SHP77 (cell line): ENCODE results near the gene OR1F1.
"Not testable (repeated sequence)": the region's sequence is repeated elsewhere in the genome, so short reads cannot be mapped to it uniquely, and the experiment has no call there.

ENCODE experiments used
- DNase-seq, 2 experiments: peaks; one replicate each; lab custom pipeline; 2025; lab: John Stamatoyannopoulos, UW

Gene OR1F1

GRCh38 chr16:3150346-3151218 lies 37.4 kb upstream of the OR1F1 start:
- DNase-seq: peak; percentile 92 to 94

DNA sequence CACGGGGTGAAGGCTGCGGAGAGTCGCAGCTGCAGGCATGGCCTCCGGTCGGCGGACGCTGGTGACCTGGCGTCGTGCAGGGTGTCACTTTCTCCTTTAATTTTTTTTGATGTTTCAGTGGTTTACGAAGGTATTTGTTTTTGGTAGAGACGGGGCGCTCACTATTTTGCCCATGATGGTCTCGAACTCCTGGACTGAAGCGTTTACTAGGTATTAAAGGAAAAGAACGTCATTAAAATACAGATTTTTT lies 36.1 kb upstream of the OR1F1 start:
- DNase-seq: no peak

- peak; percentile 86 to 91 for DNase-seq
Measured at GRCh38 chr16:3152277-3152990, 35.6 kb upstream of the OR1F1 start.

DNA sequence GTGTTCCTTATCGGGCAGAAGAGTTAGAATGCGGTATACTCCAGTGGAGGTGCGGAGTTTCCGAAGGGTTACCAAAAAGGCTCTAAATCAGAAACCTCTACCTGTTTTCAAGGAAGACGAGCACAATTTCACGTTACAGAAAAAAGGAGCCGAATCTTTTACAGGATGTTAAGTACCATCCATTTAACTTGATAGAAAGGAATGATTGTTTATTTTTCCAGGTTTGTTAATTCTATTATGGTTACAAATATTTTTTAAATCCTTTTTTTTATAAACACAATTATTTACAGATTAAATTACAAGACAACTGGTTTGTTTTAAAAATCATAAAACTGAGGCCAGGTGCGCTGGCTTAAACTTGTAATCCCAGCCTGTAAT lies 35.0 kb upstream of the OR1F1 start:
- DNase-seq: no peak

- no peak for DNase-seq
Measured at GRCh38 chr16:3155181-3155580, 32.8 kb upstream of the OR1F1 start.

GRCh38 chr16:3155972-3156371 lies 32.0 kb upstream of the OR1F1 start:
- no peak for DNase-seq

- DNase-seq: peak; percentile 56 to 80
Measured at GRCh38 chr16:3157229-3158025, 30.6 kb upstream of the OR1F1 start.

- DNase-seq: no peak
Measured at GRCh38 chr16:3158026-3158509, 29.9 kb upstream of the OR1F1 start.

- DNase-seq: peak; percentile 75 to 87
Measured at GRCh38 chr16:3158510-3159314, 29.3 kb upstream of the OR1F1 start.

DNA sequence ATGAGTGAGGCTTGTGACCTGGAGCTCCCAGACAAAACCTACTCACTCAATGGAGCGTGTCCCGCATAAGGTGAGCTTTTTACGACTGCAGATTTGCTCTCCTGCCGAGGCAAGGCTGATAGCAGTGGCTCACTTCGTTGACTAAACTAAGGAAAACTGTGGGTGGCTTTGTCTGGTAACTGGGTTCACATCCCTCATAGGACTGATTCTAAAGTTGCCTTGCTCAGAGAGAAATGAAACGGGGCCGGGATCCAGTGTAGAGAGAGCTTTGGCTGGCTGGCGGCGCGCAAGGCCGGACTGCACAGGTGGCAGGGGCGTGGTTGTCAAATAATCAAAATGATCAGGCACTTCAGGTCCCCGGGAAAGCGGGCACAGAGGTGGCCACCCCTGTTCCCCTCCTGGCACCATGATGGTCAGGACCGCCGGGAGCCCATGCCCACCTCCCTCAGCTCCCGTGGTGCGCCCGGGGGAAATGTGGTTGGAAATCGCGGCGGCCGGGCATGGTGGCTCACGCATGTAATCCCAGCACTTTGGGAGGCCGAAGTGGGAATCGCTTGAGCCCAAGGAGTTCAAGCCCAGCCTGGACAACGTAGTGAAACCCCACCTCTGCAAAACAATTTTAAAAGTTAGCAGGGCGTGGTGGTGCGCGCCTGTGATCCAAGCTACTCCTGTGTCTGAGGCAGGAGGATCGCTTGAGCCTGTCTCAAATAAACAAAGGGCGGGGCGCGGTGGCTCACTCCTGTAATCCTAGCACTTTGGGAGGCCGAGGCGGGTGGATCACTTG lies 26.6 kb upstream of the OR1F1 start:
- peak; percentile 64 to 66 for DNase-seq

DNA sequence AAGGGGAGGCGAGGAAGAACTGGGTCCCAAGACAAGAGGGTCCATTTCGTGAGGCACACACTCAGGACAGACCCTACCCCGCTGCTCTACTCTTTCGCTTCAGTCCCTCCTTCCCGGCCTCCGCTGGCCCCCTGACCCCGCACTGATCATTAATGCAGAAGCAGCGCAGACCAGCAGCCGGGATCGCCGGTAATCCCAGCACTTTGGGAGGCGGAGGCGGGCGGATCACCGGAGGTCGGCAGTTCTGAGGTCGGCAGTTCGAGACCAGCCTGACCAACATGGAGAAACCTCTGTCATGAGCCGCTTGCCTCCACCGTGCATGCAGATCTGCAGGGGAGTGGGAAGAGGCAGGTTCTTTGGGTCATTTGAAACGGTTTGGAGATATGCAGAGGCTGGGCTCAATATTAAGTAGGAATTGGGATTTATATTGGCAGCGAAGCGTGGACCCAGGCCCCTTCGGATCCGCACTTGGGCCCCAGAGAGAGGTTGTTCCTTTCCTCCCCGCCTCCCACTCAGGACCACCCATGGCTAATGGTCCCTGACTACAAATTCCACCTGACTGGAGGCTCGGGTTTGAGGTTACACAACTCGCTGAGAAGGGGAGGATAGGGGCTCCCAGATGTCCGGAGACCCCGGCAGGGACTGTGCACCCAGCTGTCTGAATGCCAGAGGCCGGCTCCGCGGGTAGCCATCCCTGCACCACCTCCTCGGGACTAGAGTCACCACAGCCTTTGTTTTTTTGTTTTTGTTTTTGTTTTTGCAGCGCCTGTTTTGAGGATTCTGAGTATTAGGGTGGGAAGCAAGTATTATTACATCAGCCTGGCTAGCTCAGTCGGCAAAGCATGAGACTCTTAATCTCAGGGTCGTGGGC lies 23.6 kb upstream of the OR1F1 start:
- DNase-seq: no peak

DNA sequence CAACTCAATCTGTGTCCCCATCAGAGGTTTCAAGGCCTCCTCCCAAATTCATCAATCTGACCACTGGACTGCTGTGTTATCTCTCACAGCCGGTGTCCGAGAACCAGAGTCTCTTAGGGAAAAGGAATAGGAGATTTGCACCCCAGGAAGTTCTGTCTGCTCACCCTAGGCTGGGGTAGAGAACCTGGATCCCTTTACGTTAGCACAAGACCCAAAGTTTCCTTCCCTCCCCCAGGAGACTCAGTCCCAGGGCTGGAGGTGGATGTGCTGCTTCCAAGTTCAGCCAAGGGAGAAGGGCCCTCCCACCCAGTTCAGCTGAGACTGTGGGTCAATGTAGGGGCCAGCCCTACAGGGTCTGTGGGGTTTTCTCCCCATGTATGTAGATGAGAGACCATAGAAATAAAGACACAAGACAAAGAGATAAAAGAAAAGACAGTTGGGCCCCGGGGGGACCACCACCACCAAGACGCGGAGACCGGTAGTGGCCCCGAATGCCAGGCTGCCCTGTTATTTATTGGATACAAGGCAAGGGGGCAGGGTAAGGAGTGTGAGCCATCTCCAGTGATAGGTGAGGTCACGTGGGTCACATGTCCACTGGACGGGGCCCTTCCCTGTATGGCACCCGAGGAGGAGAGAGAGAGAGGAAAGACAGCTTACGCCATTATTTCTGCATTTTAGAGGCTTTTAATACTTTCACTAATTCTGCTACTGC lies 22.7 kb upstream of the OR1F1 start:
- no peak for DNase-seq

GRCh38 chr16:3166505-3166886 lies 21.5 kb upstream of the OR1F1 start:
- DNase-seq: no peak

- DNase-seq: not testable (repeated sequence)
Measured at GRCh38 chr16:3168729-3169128, 19.3 kb upstream of the OR1F1 start.

DNA sequence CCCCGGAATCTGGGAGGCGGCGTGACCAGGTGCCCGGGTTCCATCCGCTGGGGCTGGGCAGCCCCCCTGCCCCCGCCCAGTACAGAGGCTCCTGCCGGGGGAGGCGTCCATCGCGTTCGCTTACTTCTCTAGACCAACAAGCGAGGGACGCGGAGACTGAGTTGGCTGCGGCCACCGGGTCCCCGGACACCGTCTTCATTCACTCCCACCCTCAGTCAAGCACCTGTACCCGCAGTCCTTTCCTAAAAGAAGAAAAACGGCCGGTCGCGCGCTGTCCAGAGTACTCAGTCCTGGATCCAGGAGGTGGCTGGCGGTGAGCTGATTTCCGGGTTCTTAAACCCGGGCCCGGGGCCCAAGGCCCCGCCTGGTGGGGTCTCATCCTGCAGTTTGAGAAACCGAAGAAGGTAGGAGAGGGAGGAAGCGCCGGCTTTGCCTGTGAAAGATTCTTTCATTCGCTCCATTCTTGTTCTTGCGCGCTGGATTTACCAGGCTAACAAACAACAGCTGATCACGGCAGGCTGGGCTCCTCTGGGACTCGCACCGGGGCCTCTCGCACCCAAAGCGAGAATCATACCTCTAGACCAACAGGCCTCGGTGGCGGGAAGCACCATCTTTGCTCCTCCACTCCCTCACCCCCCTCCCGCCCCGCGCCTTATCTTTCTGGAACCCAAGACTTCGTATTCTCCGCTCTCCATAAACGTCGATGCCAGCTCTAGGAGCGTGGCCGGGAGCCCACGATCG lies 17.4 kb upstream of the OR1F1 start:
- DNase-seq: no peak

- no peak for DNase-seq
Measured at GRCh38 chr16:3171181-3171854, 16.7 kb upstream of the OR1F1 start.

DNA sequence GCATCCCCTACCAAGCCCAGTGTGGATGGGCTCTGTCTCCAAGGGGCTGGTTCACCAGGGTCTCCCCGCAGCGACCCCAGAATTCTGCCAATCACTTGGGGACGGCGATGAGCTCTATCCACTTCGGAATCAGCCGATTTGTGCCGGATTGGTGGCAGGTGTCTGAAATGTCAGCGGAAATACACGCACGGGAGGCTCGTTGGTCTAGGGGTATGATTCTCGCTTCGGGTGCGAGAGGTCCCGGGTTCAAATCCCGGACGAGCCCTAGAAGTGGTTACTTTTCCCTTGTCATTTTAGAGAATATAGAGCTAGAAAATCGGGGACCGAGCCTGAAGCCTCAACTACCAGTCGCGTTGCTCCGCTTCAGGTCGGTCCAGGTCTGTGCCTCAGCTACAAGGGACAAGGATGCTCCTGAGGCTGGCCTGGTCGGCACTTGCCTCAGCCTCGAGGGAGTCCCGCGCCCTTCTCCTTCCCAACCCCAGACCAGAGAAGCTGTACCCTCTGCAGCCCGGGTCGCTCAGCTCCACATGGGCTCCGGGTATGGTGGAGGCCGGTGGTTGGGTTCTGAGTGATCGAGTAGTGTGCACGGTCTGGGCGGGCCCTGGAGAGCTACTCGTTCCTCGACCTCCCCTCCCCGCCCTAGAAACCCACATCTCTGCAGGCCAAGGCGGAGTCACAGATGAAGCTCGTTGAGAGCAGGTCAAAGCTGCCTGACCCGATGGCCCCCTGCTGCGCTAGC lies 16.0 kb upstream of the OR1F1 start:
- no peak for DNase-seq
